Measurements from ENCODE around the gene CERS1.
"Not testable (repeated sequence)": the region's sequence is repeated elsewhere in the genome, so short reads cannot be mapped to it uniquely, and the experiment has no call there.

CERS1 gene

GRCh38 chr19:18928018-18928805 lies 32.3 kb upstream of the CERS1 start:
- H3K36me3 ChIP-seq (replicated peaks): peaks cover 50% of the 10 kb centered on the region
- no peak overlapping the region for H3K4me3 ChIP-seq
- no peaks in the 10 kb centered on the region for H3K9me3 ChIP-seq
- no peaks in the 10 kb centered on the region for H3K27me3 ChIP-seq (ENCODE audit: low read depth)
- no peaks in the 10 kb centered on the region for H3K4me1 ChIP-seq
- in situ Hi-C loops (cut with MboI; ENCODE audit: low sequenced_read_pairs): no loop called here
- no peak for DNase-seq (ENCODE audit: low spot score in 2 of 2)

DNA sequence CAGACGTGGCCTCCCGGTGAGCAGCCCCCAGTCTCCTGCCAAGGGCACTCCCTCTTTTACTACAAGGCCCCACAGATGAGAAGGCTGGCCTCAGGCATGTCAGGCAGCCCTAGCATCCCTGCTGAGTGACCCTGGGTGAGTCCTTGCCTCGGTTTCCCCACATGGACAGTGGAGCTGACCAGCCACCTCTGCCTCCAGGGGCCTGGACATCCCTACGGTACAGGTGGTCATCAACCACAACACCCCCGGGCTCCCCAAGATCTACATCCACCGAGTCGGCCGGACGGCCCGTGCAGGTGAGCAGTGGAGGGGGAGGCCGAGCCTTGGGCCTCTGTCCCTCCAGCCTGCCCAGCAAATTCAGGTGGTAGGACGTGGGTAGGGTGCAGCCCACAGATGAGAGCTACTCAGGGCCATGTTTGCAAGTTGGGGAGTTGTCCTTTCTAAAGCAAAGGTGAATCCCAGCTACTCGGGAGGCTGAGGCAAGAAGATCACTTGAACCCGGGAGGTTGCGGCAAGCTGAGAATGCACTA lies 28.8 kb upstream of the CERS1 start:
- Histone ChIP-seq H3K36me3 (replicated peaks) (peaks cover 56% of the 10 kb centered on the region), H3K4me3 (no peak overlapping the region), H3K27me3 (ENCODE audit: low read depth) (no peaks in the 10 kb centered on the region), H3K9me3 (no peaks in the 10 kb centered on the region), H3K4me1 (no peaks in the 10 kb centered on the region; the same call in 1 of the 2 replicates)
- in situ Hi-C loops (cut with MboI; ENCODE audit: low sequenced_read_pairs): no loop called here
- no peak for DNase-seq (ENCODE audit: low spot score in 2 of 2)

DNA sequence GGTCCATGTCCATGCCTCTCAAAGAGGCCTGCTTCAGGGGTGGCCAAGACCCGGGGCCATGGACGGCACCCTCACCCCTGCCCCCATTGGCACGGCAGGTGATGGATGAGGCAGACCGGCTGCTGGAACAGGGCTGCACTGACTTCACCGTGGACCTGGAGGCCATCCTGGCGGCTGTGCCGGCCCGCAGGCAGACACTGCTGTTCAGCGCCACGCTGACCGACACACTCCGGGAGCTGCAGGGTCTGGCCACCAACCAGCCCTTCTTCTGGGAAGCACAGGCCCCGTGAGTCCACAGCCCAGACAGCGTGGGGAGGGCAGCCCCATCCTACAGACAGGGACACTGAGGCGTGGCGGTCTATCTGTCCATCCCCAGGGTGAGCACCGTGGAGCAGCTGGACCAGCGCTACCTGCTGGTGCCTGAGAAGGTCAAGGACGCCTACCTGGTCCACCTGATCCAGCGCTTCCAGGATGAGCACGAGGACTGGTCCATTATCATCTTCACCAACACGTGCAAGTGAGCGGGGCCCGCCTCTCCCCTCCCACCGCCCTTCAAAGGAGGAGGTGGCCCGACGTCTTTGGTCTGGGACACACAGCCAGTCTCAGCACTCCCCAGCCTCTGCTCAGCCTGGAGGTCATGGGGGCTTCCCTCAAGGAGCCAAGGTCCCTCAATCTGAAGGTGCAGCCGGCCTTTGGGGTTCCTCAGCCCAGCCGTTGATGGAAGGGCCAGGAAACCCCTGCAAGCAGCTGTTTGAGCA lies 26.4 kb upstream of the CERS1 start:
- no peak overlapping the region for H3K4me3 ChIP-seq
- peaks cover 40% of the 10 kb centered on the region for H3K36me3 ChIP-seq (replicated peaks)
- in situ Hi-C loops (cut with MboI; ENCODE audit: low sequenced_read_pairs): no loop called here
- H3K27me3 ChIP-seq (ENCODE audit: low read depth): no peaks in the 10 kb centered on the region
- H3K4me1 ChIP-seq: peaks cover 3% of the 10 kb centered on the region
- no peak for DNase-seq (ENCODE audit: low spot score in 2 of 2)
- no peaks in the 10 kb centered on the region for H3K9me3 ChIP-seq

- H3K36me3 ChIP-seq (replicated peaks): peaks cover 37% of the 10 kb centered on the region
- in situ Hi-C loops (cut with MboI; ENCODE audit: low sequenced_read_pairs): no loop called here
- peaks cover 3% of the 10 kb centered on the region for H3K4me1 ChIP-seq
- no peak overlapping the region for H3K4me3 ChIP-seq
- DNase-seq (ENCODE audit: low spot score in 2 of 2): no peak
- H3K27me3 ChIP-seq (ENCODE audit: low read depth): no peaks in the 10 kb centered on the region
- no peaks in the 10 kb centered on the region for H3K9me3 ChIP-seq
Observed at GRCh38 chr19:18921593-18921992, 25.6 kb upstream of the CERS1 start.

DNA sequence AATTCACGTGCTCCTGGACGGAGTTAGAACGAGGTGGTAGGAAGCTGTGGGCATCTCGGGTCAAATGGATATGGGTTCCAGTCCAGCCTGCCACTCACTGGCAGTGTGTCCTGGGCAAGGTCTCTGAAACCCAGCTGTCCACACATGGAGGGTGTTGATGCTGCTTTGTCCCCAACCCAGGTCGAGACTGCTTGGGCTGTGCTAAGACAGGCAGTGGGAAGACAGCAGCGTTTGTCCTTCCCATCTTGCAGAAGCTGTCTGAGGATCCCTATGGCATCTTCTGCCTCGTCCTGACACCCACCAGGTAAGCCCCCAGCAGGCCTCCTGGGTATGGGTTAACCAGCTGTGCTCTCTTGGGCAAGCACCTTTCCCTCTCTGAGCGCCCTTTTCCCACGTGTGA lies 24.4 kb upstream of the CERS1 start:
- Histone ChIP-seq H3K27me3 (ENCODE audit: low read depth) (no peaks in the 10 kb centered on the region), H3K9me3 (no peaks in the 10 kb centered on the region), H3K4me1 (peaks cover 3% of the 10 kb centered on the region), H3K4me3 (peak overlapping the region; percentile 88), H3K36me3 (replicated peaks) (peaks cover 39% of the 10 kb centered on the region)
- in situ Hi-C loops (cut with MboI; ENCODE audit: low sequenced_read_pairs): no loop called here
- DNase-seq (ENCODE audit: low spot score in 2 of 2): no peak

GRCh38 chr19:18919900-18920214 lies 23.9 kb upstream of the CERS1 start:
- no peak for DNase-seq (ENCODE audit: low spot score in 2 of 2)
- H3K9me3 ChIP-seq: no peaks in the 10 kb centered on the region
- no peaks in the 10 kb centered on the region for H3K27me3 ChIP-seq (ENCODE audit: low read depth)
- in situ Hi-C loops (cut with MboI; ENCODE audit: low sequenced_read_pairs): no loop called here
- H3K4me3 ChIP-seq: peak overlapping the region; percentile 88
- peaks cover 3% of the 10 kb centered on the region for H3K4me1 ChIP-seq
- H3K36me3 ChIP-seq (replicated peaks): peaks cover 40% of the 10 kb centered on the region

- H3K36me3 ChIP-seq (replicated peaks): peaks cover 34% of the 10 kb centered on the region
- H3K4me1 ChIP-seq: peaks cover 3% of the 10 kb centered on the region
- H3K4me3 ChIP-seq: peak within 1 kb of the TSS; percentile 88
- DNase-seq (ENCODE audit: low spot score in 2 of 2): peak; percentile 98 to 99
- in situ Hi-C loops (cut with MboI; ENCODE audit: low sequenced_read_pairs): no loop called here
- no peaks in the 10 kb centered on the region for H3K27me3 ChIP-seq (ENCODE audit: low read depth)
- no peaks in the 10 kb centered on the region for H3K9me3 ChIP-seq
Observed at GRCh38 chr19:18919086-18919899, 23.3 kb upstream of the CERS1 start, which contains the start of the genes COPE and DDX49. TSS of gene COPE (minus strand) at chr19:18919387. CDS start at chr19:18919348, 39 bp downstream. TSS of gene DDX49 (plus strand) at chr19:18919715. CDS start at chr19:18919742, 27 bp downstream.

- DNase-seq (ENCODE audit: low spot score in 2 of 2); H3K9me3 ChIP-seq; H3K4me1 ChIP-seq; in situ Hi-C loops (cut with MboI; ENCODE audit: low sequenced_read_pairs); H3K27me3 ChIP-seq (ENCODE audit: low read depth); H3K4me3 ChIP-seq: not testable (repeated sequence)
- H3K36me3 ChIP-seq (replicated peaks): peaks cover 28% of the 10 kb centered on the region
Observed at GRCh38 chr19:18917593-18917992, 21.6 kb upstream of the CERS1 start.

DNA sequence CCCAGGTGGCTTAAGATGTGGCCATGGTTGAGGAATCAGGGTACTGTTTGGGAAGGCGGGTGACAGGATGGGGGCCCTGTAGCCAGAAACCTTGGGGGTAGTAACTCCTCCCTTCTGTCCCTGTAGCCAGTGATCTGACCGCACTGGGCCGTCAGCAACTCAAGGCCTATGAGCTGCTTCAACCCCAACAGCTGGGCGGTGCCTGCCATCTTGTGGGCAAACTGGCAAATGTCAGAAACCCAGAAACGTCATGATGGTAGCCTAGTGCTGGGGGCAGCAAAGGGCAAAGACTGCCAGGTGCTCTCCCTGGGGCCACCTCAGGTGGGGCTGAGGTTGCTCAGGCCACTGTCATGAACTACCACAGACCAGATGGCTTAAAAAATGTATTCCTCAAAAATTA lies 19.7 kb upstream of the CERS1 start:
- no peak overlapping the region for H3K4me3 ChIP-seq
- peak in 1 of 2 experiments; percentile 44 for DNase-seq (ENCODE audit: low spot score in 2 of 2)
- H3K36me3 ChIP-seq (replicated peaks): peaks cover 20% of the 10 kb centered on the region
- no peaks in the 10 kb centered on the region for H3K9me3 ChIP-seq
- H3K4me1 ChIP-seq: peaks cover 3% of the 10 kb centered on the region
- in situ Hi-C loops (cut with MboI; ENCODE audit: low sequenced_read_pairs): no loop called here
- H3K27me3 ChIP-seq (ENCODE audit: low read depth): no peaks in the 10 kb centered on the region

GRCh38 chr19:18913466-18913865 lies 17.5 kb upstream of the CERS1 start:
- Histone ChIP-seq H3K36me3 (replicated peaks) (peaks cover 20% of the 10 kb centered on the region), H3K4me3 (no peak overlapping the region), H3K4me1 (peaks cover 3% of the 10 kb centered on the region), H3K27me3 (ENCODE audit: low read depth) (no peaks in the 10 kb centered on the region), H3K9me3 (no peaks in the 10 kb centered on the region)
- in situ Hi-C loops (cut with MboI; ENCODE audit: low sequenced_read_pairs): no loop called here
- DNase-seq (ENCODE audit: low spot score in 2 of 2): no peak

DNA sequence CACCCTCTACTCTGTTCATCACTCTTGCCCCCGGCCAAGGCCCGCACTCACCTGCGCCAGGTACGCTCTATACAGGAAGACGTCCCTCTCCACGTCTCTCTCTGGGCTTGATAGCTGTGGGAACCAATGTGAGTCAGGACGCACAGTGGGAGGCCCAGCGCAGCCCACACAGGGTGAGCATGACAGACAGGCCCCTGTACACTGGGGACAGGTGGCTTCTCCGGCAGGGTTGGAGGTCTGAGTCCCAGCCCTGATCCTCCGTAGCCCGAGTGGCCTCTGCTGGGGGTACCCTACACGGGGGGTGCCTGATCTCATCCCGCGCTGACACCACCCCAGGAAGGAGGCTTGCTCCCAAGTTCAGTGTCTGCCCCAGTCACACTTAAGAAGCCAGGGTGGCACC lies 17.0 kb upstream of the CERS1 start:
- peaks cover 20% of the 10 kb centered on the region for H3K36me3 ChIP-seq (replicated peaks)
- no peaks in the 10 kb centered on the region for H3K27me3 ChIP-seq (ENCODE audit: low read depth)
- no peaks in the 10 kb centered on the region; the same call in 1 of the 2 replicates for H3K4me1 ChIP-seq
- in situ Hi-C loops (cut with MboI; ENCODE audit: low sequenced_read_pairs): no loop called here
- no peak overlapping the region for H3K4me3 ChIP-seq
- no peaks in the 10 kb centered on the region for H3K9me3 ChIP-seq
- DNase-seq (ENCODE audit: low spot score in 2 of 2): no peak

DNA sequence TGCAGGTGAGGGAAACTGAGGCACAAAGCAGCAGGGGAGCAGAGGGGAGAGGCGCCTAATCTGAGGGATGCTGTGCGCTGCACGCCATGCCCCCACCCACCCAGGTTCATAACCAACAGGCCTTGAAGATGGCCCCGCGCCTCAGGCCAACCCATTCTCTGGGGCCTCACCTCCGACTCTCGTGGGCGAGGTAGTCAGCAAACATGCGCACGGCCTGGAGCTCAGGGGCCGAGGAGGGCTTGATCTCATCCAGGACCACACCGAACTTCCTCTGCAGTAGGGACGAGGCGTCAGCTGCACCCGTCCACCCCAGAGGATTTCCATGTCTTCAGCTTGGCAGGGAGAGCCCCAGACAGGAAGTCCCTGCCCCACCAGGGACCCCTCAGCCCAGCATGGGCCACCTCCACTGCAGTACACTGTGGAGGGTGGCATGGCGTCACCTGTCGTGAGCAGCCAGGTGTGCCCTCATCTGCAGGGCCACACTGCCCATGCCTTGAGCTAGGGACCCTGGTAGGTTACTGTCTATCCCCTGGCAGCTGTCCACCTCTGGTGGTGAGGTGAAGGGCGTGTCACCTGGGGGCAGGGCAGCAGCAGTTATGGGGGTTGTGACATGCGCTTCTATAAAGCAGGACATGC lies 15.0 kb upstream of the CERS1 start:
- DNase-seq (ENCODE audit: low spot score in 2 of 2): no peak
- Histone ChIP-seq H3K27me3 (ENCODE audit: low read depth) (no peaks in the 10 kb centered on the region), H3K4me3 (no peak overlapping the region), H3K36me3 (replicated peaks) (peaks cover 21% of the 10 kb centered on the region), H3K4me1 (no peaks in the 10 kb centered on the region), H3K9me3 (no peaks in the 10 kb centered on the region)
- in situ Hi-C loops (cut with MboI; ENCODE audit: low sequenced_read_pairs): no loop called here

- H3K4me1 ChIP-seq: no peaks in the 10 kb centered on the region
- peaks cover 14% of the 10 kb centered on the region for H3K36me3 ChIP-seq (replicated peaks)
- in situ Hi-C loops (cut with MboI; ENCODE audit: low sequenced_read_pairs): no loop called here
- no peaks in the 10 kb centered on the region for H3K9me3 ChIP-seq
- H3K4me3 ChIP-seq: no peak overlapping the region
- no peaks in the 10 kb centered on the region for H3K27me3 ChIP-seq (ENCODE audit: low read depth)
- DNase-seq (ENCODE audit: low spot score in 2 of 2): no peak
Observed at GRCh38 chr19:18910010-18910409, 14.1 kb upstream of the CERS1 start.
